NCI-H1694 treated with DMSO at 0.1 percent for 48 hours (cell line): ENCODE results near the gene PACS2.
"Not testable (repeated sequence)": the region's sequence is repeated elsewhere in the genome, so short reads cannot be mapped to it uniquely, and the experiment has no call there.

Experiments
- DNase-seq: peaks from one replicate; lab custom pipeline; 2025; lab: John Stamatoyannopoulos, UW

The PACS2 gene

DNA sequence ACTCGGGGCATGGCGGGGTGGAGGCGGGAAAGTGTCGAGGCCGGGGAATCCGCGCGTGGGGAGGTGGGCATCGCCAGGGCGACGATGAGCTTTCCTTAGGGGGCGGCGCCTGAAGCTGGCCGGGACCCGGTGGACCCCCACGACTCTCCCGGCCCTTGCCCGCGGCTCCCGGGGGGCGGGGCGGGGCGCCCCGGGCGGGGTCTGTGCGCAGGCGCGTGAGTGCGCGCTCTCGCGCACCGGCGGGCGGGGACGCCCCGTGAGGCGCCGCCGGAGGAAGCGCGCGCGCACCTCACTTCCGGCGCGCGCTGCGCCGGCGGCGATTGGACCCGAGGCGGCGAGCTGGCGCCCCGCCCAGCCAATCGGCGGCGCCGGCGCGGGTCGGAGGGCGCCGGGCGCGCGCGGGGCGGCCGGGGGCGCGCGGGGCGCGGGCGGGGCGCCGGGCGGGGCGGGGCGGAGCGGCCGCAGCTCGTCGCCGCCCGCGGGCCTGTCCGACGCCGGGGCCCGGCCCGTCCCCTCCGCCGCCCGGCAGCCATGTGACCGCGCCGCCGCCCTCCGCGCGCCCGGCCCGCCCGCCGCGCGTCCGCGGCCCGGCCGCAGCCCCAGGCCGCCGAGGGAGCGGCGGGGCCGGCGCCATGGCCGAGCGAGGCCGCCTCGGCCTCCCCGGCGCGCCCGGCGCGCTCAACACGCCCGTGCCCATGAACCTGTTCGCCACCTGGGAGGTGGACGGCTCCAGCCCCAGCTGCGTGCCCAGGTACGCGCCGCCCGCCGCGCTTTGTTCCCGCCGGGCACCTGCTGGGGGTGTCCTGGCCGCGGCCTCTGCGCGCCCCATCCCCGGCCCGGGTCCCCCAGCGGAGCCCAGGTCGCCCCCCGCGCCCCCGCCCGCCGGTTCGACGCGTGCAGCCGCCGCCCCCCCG lies at the start of gene PACS2:
TSS of gene PACS2 (plus strand) at position 462 of the 914 bp plus-strand sequence. CDS start at position 633, 171 bp downstream.
- DNase-seq: peak; percentile 88

DNA sequence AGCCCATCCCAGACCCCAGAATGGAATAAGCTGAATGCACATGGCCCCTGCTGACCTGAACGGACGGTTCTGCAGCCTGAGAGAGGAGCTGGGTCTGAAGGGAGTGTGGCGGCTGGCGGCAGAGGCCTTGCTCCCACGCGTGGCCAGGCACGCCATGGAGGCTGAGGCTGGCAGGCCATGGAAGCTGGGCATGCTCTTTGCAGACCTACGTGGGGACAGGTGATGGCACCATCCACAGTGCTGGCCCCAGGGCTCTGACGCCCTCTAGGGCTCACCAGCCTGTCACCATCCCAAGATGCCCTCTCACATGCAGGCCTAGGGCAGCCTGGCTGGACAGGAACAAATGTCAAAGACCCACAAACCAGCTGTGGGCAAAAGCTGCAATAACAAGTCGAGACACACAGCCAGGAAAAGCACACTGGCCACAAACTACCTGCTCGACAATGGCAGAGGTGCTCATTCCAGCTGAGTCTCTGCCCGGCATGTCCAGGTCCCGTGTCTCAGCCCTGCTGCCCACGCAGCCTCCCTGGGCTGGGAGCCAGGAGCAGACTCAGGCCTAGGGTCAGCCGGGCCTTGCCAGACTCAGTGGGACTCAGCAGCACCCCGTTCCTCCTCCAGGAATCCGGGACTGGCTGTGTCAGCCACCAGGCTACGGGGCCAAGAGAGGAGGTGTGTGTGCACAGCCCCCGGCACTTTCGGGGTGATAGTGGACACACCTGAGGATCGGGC lies 46.6 kb upstream of the PACS2 start:
- DNase-seq: peak; percentile 14

DNA sequence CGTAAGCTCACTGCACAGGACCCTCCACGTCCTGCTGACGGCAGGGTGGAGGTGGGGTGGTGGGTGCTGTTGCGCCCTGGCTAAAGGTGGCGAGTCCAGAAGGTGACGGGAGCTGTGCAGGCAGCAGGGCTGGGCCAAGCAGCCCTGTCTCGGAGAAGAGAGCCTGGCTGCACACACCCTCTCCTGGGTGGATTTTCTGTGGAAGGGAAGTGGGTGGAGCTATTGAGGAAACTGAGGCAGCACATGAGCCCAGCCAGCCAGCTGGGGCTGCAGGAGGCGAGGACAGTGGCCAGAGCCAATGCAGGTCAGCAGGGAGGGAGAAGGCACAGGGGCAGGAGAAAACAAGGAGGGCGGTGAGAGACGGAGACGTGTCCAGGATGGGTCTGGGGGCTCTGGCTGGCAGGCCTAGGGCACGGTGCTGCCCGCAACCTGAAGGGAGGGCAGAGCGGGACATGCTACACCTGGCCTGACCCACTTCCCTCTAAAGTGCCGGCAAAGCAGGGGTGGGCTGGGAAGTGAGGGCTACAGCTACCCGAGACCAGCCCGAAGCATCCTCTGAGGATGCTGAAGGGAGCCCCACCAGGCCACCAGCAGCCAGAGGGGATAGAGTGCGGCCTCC lies 45.7 kb upstream of the PACS2 start:
- DNase-seq: no peak

DNA sequence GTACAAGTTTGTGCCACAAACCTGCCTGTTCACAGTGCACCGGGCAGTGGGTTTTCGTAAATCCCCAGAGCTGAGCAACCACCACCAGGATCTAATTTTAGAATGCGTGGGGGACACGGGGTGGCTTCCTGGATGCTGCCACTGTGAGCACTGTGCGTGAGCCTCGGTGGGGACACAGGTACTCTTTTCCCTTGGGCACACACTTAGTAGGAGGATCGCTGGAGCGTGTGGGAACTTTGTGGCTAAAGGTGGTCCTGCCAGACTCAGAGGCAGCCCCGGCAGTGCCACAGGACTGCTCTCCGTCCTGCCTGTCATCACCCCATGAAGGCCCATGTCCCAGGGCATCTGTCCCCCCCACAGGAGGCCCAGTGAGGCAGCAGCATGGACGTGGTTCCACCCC lies 45.1 kb upstream of the PACS2 start:
- DNase-seq: no peak

DNA sequence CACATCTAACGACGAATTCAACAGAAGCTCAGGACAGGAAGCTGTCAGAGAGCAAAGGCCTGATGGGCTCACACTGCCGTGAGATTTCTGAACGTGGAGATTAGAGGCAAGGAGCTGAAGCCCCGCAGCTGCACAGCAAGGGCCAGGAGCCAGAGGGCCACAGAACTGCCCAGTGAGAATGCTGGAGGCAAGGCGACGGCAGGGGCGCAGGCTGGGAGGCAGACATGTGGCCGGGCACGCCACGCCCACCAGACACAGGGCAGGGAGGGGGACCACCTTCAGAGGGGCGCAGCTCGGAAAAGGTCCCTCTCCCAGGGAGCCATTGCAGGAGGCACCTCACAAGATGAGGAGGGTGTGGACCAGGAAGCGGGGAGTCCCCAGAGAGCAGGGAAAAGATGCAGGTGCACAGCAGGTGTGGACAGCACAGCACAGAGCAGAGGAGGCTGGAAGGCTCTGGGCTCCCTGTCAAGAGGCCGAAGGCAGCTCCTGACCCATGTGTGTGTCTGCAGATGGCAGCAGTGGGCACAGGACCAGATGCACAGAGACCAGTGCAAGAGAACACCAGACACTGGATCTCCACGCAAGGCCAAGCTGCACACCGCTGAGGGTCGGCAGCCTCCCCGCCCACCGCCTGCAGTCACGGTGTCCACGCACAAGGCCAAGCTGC lies 43.2 kb upstream of the PACS2 start:
- DNase-seq: no peak

DNA sequence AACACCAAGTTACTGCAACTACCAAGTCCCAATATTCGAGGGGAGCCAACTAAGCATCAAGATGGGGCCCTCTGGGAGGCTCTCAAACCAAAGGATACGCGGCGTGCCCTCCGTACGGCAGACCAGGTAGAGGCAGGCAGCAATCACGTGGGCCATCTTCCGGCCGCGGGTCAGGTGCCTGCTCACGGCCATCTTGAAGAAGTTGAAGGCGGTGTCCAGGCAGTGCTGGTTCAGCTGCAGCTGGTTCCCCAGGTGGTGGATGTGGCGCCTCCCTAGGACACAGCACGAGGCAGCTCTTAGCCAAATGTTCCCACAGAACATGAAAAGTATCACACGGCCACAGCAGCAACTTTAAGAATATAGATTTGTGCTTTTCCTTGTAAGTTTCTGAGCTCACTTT lies 41.9 kb upstream of the PACS2 start:
- no peak for DNase-seq

DNA sequence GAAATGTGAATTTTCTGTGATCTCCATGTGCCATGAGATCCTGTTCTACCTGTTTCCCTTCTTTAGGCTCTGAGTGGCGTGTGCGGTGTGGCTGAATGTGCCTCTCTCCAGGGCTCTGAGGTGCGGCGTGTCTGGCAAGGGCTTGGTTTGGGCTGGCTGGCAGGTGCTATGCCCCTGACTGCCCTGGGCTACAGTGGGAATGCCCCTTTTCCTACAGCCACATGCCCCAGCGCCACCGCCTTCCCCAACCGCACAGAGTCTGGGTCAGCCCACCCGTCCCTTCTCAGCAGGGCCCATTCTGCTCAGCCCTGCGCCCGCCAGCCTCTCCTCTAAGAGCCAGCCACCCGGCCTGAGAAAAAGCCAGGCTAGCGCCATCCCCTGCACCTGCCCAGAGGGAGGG lies 41.5 kb upstream of the PACS2 start:
- no peak for DNase-seq

DNA sequence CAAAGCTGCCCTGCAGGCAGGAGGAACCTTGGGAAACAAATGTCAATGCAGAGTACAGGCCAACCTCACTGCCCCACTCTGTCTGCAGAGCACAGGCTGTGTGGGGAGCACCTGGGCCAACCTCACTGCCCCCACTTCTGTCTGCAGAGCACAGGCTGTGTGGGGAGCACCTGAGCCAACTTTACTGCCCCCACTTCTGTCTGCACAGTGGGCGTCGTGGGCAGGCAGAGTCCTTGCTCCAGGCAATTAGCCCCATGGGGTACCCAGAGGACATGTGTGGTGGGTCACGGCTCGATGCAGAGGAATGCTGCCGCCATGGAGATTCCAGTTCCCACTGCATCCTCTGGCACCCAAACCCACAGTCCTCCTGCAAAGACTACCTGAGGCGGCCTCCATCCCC lies 39.9 kb upstream of the PACS2 start:
- DNase-seq: no peak

DNA sequence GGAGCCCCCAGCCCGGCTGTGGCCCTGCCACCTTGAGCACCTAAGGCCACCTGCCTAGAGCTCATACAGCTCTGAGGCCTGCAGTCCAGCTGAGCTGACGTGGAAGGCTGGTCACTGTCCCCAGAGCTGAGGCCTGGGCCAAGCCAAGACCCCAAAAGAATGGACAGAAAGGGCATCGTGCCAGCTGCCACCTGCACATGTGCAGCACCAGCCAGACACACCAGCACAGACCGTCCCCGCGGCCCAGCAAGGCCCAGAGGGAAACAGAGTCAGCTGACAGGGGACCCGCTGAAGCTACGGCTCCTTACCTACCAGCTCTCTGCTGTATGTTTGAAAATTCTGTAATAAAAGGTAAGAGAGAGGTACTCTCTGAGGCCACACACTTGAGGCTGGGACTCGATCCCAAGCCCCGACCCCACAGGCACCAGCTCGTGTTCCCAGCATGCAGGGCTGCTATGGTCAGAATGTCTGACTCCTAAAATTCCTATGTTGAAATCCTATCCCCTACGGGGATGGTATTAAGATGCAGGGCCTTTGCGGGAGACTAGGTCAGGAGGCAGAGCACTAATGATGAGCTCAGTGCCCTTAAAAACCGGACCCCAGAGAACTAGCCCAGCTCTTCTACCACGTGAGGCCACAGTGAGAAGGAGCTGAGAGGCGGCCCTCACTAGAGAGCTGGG lies 39.1 kb upstream of the PACS2 start:
- no peak for DNase-seq

DNA sequence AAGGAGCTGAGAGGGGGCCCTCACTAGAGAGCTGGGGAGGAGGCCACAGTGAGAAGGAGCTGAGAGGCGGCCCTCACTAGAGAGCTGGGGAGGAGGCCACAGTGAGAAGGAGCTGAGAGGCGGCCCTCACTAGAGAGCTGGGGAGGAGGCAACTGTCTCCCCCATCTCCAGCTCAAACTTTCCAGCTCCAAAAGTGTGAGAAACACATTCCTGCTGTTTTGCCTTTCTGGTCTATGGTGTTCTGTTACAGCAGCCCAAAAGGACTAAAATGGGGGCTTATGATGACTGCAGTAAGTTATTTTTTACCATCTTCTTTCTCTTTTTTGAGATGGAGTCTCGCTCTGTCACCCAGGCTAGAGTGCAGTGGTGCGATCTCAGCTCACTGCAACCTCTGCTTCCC lies 37.1 kb upstream of the PACS2 start:
- DNase-seq: not testable (repeated sequence)

DNA sequence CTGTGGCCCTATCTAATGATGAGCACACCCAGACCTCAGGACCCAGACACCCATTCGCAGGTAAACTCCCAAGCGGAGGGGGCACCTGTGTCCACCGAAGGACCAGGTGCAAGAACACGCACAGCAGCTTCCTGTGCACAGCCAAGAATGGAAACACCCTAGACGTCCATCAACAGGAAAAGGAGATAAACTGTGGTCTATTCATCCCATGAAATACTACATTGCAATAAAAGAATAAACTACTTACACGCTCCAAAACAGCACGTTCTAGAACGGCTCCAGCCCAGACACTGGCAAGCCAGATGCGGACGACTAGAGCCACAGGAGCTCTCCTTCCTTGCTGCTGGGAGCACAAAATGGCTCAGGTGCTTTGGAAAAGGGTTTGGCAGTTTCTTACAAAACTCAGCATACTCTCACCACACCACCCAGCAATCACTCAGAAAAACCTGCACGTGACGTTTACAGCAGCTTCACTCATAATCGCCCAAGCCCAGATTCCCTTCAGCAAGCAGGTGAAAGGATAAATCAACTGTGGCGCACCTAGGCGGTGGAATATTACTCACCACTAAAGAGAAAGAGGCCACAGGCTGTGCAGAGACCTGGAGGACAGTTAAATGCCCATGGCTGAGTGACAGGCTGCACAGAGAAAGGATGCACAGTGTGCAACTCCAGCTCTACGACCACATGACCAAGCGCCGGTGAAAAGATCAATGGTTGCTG lies 34.7 kb upstream of the PACS2 start:
- no peak for DNase-seq

DNA sequence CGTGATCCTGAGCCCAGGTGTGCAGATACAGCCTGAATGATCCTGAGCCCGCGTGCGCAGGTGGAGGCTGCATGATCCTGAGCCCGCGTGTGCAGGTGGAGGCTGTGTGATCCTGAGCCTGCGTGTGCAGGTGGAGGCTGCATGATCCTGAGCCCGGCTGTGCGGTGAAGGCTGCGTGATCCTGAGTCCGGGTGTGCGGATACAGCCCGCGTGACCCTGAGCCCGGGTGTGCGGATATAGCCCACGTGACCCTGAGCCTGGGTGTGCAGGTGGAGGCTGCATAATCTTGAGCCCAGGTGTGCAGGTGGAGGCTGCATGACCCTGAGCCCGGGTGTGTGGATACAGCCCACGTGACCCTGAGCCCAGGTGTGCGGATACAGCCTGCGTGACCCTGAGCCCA lies 34.0 kb upstream of the PACS2 start:
- no peak for DNase-seq

DNA sequence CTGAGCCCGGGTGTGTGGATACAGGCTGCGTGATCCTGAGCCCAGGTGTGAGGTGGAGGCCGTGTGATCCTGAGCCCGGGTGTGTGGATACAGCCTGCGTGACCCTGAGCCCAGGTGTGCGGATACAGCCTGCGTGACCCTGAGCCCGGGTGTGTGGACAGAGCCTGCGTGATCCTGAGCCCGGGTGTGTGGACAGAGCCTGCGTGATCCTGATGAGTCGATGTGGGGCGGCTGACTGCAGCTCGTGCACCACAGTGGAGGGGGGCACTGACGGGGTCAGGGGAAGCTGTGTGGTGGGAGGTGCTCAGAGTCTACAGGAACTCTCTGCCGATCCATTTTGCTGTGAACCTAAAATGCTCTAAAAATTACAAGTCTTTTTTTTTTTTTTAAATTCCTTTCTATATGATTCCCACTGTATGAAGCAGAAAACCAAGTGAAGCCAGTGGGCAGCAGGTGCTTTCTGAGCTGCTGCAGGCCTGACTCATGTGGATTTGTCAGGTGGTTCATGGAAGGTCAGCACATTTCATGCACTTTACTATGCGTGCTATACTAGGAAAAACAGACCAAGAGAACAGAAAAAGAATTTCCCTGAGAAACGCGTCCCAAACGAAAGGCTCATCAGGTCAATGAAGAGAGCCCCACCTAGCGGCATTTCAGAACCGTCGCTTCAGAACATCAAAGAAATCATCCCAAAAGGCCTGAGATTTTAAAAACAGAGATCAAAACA lies 33.0 kb upstream of the PACS2 start:
- DNase-seq: peak; percentile 95

DNA sequence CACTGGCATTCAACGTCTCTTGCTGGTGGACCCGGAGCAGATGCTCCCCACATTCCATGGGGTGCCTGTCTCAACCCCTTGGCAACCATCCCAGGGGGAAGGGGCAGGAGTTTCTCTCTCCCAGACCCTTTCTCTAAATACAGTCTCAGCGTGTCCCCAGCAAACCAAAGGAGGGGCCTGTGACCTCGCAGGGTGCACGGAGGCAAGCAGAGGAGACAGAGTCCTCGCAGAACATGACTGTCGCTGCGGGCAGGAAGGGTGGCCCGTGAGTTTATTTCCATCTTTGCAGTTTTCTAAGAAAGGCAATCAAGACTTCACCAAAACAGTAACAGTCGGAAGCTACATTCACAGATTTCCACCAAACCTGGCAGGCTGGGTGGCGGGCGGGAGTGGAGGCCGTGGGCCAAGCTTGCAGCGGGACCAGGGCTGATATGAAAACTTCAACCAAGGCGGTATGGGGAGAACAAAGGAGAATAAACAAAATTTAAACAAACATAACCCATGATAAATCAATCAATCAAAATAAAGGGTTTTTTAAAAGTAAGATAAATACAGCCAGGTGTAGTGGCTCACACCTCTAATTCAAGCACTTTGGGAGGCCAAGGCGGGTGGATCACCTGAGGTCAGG lies 32.3 kb upstream of the PACS2 start:
- no peak for DNase-seq

DNA sequence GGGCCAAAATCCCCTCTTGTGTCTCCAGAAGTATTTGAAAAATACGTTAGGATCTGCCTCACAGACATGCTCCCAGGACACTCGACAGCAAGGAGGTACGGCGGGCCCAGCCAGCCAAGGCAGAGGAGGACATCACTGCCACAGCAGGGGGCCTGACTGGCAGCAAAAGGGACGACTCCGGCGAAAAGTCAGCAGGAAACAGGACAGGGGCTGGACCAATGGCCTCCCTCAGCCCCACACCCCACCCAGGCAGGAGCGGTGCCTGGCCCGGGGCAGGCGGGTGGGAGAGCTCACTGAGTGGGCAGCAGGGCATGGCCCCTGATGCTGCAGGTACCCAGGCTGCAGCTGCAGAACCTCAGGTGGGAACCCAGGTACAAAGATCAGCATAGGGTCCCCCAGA lies 31.5 kb upstream of the PACS2 start:
- DNase-seq: no peak

DNA sequence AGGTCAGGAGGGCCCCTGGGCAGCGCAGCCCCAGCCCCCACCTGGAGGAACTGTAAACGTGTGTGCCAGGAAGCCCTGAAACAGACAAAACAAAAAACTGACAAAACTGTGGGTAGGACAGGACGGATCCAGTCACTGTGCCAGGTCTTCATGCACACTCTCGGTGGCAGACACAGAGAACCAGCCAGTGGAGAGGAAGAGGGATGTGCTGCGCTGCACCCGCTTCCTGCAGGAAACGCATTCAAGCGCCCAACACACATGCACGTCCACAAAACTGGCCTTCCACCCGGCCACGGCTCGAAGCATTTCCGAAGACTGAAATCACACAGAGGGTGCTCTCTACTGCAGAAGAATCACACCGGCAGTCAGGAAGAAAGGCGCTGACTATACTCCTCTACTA lies 30.6 kb upstream of the PACS2 start:
- DNase-seq: no peak

DNA sequence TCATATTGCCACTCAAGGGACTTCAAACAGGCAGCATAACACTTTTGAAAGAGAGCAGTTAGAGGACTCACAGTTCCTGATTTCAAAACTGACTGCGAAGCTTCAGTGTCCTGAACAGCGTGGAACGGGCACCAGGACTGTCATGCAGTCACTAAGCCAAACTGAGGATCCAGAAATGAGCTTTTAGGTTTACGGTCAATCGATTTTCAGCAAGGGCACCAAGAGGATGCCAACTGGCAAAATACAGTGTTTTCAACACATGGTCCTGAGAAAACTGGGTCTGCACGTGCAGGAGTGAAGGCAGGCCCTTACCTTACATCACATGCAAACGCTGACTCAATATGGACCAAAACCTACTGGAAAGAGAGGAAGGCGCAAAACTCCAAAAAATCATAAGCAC lies 29.4 kb upstream of the PACS2 start:
- no peak for DNase-seq

DNA sequence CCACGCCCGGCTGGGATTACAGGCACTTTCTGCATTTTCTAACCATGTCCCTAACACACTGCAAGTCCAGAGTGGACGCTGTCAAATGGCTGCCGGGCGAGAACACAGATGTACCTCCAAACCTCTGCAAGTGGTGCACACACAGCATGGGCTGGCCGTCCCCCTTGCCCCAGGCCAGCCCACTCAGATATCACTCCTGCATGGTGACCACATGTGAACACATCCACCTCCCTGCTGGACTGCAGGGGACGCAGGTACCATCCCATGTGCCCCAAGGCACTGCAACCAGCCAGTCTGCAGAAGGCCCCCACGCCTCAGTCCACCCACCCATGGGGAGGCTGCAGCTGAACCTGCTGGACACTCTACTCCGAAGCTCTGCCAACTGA lies 27.8 kb upstream of the PACS2 start:
- no peak for DNase-seq

DNA sequence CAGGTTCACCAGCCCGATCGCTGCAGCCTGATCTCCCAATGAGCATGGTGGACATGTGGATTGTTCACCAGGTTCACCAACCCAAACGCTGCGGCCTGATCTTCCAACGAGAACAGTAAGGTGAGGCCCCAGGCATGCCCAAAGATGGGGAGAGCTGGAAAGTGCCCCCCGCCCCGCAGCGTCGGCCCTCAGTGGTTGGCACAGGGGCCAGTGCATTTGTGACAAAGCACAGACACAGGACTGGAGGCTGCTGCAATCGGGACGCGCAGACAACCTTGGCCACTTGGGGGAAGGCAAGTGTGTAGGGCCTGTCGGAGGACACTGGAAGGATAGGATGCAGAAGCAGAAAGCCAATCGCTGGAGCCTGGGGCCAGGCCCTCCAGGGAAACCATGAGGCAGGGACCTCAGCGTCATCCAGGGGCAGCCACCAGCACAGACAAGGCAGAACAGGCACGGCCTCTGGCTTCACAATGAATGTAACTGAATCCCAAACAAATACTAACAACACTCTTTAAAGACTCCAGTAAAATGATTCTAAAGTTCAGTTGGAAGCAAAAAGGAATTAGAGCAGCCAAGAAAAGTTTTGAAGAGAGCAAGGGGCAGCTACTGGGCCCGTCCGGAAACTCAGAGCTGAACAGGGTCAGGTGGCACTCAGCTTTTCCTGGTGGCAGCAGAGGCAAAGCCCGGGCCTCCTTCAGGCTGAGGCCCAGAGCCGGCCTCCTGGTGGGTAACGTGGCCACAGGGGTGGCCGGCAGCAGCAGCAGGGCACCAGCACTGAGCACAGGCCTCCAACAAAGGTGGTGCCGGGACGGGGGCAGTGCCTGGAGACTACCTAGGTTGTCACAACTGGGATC lies 27.1 kb upstream of the PACS2 start:
- no peak for DNase-seq
